Measurements from ENCODE around the gene RAPGEF1. TPM values are rescaled to one million over a fixed set of nuclear protein-coding genes. Genes with fewer than 3 reads are reported as not detected.

The RAPGEF1 gene
- total and polyA plus RNA-seq, 9 of the 15 experiments (the other 6 are each of a cell fraction or from before 2014, with no cell fraction given), result 0.06 to 44.1 (median 19.9) TPM

- BruUV-seq (replicated peaks), result no TSS peak
- no peak overlapping the region for H3K4me2 ChIP-seq (ENCODE audit: insufficient read depth, low read length)
- no peak overlapping the region for H2AFZ ChIP-seq (ENCODE audit: low read depth, low read length)
- CTCF ChIA-PET (ENCODE audit: low intra/inter-chr PET ratio), result interaction anchor here (1.1 to 4.0 kb wide), 2 partner anchors 151 to 158 kb away, joined by 3 to 79 read pairs; partner anchors contain the start of gene RAPGEF1
- no peaks in the 10 kb centered on the region for H4K20me1 ChIP-seq (replicated peaks; ENCODE audit: control insufficient read depth, insufficient read depth, low read length)
- H3K4me1 ChIP-seq (replicated peaks in 1 of 2; ENCODE audit: control insufficient read depth in 2 of 2, insufficient read depth in 2 of 2, low read length in 2 of 2), result peaks cover 0 to 2% of the 10 kb centered on the region in 2 experiments; a peak in 1 of 5 replicates
- H3K9me1 ChIP-seq (ENCODE audit: control insufficient read depth, insufficient read depth, low read length), result no peaks in the 10 kb centered on the region
- H3K79me2 ChIP-seq (ENCODE audit: control insufficient read depth, insufficient read depth, low read length), result no peaks in the 10 kb centered on the region
- H3K27ac ChIP-seq (ENCODE audit: extremely low read depth, low read depth, low read length), result no peak overlapping the region
- DNase-seq (ENCODE audit: extremely low read depth in 1 of 4, low spot score in 3 of 4) (no peak), ATAC-seq (no peak), FAIRE-seq (no peak)
- H3K4me3 ChIP-seq, result no peak overlapping the region
- no peaks in the 10 kb centered on the region for H3K9me3 ChIP-seq (replicated peaks; ENCODE audit: control insufficient read depth, insufficient read depth, low read depth, low read length)
- intact Hi-C loops (cut with micrococcal nuclease), result no loop called here
- 90% methylated on average over 15 of the region's 16 CpGs for WGBS (ENCODE audit: insufficient coverage, low coverage, missing lambda C conversion rate)
- in situ Hi-C loops (cut with MboI), result no loop called here
- H3K36me3 ChIP-seq (ENCODE audit: control insufficient read depth, insufficient read depth, low read length), result peaks cover 25% of the 10 kb centered on the region; the same call in 2 of the 3 replicates
- TF ChIP-seq NUFIP1 (IDR thresholded peaks at IDR 0.05; ENCODE audit: partially characterized antibody) (no peak), ZBTB33 (CRISPR knock-in tag; IDR thresholded peaks at IDR 0.05) (peak; percentile 49; the same call in 1 of the 2 replicates)
- H3K27me3 ChIP-seq (ENCODE audit: control insufficient read depth in 2 of 2, insufficient read depth in 2 of 2, low read length in 2 of 2), result no peaks in the 10 kb centered on the region
- no peak overlapping the region for H3K9ac ChIP-seq (ENCODE audit: insufficient read depth in 1 of 2, low read depth in 2 of 2, low read length in 2 of 2)
- POLR2A ChIA-PET, result interaction anchor here (1.1 kb wide), 1 partner anchor 156 kb away, joined by 3 read pairs; no protein-coding TSS in a partner anchor
Measured at GRCh38 chr9:131589124-131589711, 150.7 kb downstream of the RAPGEF1 start.

- no peak overlapping the region for H3K9ac ChIP-seq (ENCODE audit: insufficient read depth in 1 of 2, low read depth in 2 of 2, low read length in 2 of 2)
- BruUV-seq (replicated peaks), result no TSS peak
- in situ Hi-C loops (cut with MboI), result no loop called here
Measured at GRCh38 chr9:131588396-131588795, 151.5 kb downstream of the RAPGEF1 start.

More at GRCh38 chr9:131588396-131588795, 151.5 kb downstream of the RAPGEF1 start:
- POLR2A ChIA-PET, result no interaction called here
- intact Hi-C loops (cut with micrococcal nuclease), result no loop called here
- Histone ChIP-seq H3K9me1 (ENCODE audit: control insufficient read depth, insufficient read depth, low read length) (no peaks in the 10 kb centered on the region), H3K4me1 (replicated peaks in 1 of 2; ENCODE audit: control insufficient read depth in 2 of 2, insufficient read depth in 2 of 2, low read length in 2 of 2) (no peaks in the 10 kb centered on the region; a peak in 1 of 5 replicates), H4K20me1 (replicated peaks; ENCODE audit: control insufficient read depth, insufficient read depth, low read length) (no peaks in the 10 kb centered on the region), H3K4me3 (no peak overlapping the region), H3K79me2 (ENCODE audit: control insufficient read depth, insufficient read depth, low read length) (no peaks in the 10 kb centered on the region), H2AFZ (ENCODE audit: low read depth, low read length) (no peak overlapping the region), H3K27me3 (ENCODE audit: control insufficient read depth in 2 of 2, insufficient read depth in 2 of 2, low read length in 2 of 2) (no peaks in the 10 kb centered on the region), H3K4me2 (ENCODE audit: insufficient read depth, low read length) (no peak overlapping the region), H3K9me3 (replicated peaks; ENCODE audit: control insufficient read depth, insufficient read depth, low read depth, low read length) (no peaks in the 10 kb centered on the region), H3K27ac (ENCODE audit: extremely low read depth, low read depth, low read length) (no peak overlapping the region), H3K36me3 (ENCODE audit: control insufficient read depth, insufficient read depth, low read length) (peaks cover 30% of the 10 kb centered on the region; the same call in 2 of the 3 replicates)
- DNase-seq (ENCODE audit: extremely low read depth in 1 of 4, low spot score in 3 of 4) (no peak), ATAC-seq (no peak), FAIRE-seq (no peak)
- CTCF ChIA-PET (ENCODE audit: low intra/inter-chr PET ratio), result interaction anchor here (1.0 kb wide), 1 partner anchor 153 kb away, joined by 3 read pairs; no protein-coding TSS in a partner anchor
- TF ChIP-seq RB1 (IDR thresholded peaks at IDR 0.05; ENCODE audit: low read depth), result no peak
- 97% methylated on average over 9 of the region's 9 CpGs for WGBS (ENCODE audit: insufficient coverage, low coverage, missing lambda C conversion rate)
